ENCODE data around the gene RNF149.

DNA sequence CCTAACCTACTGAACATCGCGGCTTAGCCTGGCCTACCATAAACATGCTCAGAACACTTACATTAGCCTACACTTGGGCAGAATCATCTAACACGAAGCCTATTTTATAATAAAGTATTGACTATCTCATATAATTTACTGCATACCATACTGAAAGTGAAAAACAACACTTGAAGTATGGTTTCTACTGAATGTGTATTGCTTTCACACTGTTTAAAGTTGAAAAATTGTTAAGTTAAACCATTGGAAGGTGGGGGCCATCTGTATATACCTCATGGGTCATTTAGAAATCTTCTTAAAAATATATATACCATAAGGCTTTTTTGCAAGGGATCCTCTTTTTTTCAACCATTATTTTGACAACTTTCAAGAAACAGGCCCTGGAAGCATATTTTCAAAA lies 16.5 kb downstream of the RNF149 start:
- no peak for TF ChIP-seq POLR2A (IDR thresholded peaks at IDR 0.05)
- TF ChIP-seq, protein P1, sequence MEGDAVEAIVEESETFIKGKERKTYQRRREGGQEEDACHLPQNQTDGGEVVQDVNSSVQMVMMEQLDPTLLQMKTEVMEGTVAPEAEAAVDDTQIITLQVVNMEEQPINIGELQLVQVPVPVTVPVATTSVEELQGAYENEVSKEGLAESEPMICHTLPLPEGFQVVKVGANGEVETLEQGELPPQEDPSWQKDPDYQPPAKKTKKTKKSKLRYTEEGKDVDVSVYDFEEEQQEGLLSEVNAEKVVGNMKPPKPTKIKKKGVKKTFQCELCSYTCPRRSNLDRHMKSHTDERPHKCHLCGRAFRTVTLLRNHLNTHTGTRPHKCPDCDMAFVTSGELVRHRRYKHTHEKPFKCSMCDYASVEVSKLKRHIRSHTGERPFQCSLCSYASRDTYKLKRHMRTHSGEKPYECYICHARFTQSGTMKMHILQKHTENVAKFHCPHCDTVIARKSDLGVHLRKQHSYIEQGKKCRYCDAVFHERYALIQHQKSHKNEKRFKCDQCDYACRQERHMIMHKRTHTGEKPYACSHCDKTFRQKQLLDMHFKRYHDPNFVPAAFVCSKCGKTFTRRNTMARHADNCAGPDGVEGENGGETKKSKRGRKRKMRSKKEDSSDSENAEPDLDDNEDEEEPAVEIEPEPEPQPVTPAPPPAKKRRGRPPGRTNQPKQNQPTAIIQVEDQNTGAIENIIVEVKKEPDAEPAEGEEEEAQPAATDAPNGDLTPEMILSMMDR (IDR thresholded peaks at IDR 0.05 in 4 of 5, conservative IDR thresholded peaks at IDR 0.05 in 1 of 5): no peak
